Spleen (tissue), 11 donors: ENCODE results near the gene OS9. TPM values are rescaled to one million over a fixed set of nuclear protein-coding genes. Genes with fewer than 3 reads are reported as not detected.

Source experiments
- DNase-seq: peaks from one replicate; pipeline ENCODE4 v3.0.0-alpha.2; 2020
- H3K27ac ChIP-seq, 8 donors: fragments of 200-600 bp; sonication (generic) in 7 of 8; 1 replicate in 4 of 8; 2 replicates in 4 of 8; pipeline versions ENCODE4 v1.5.0 to v1.8.0; 2016 to 2021; ENCODE audit warnings: inconsistent platforms in 4 of 8, mild to moderate bottlenecking in 4 of 8, moderate library complexity in 1 of 8
- H3K27me3 ChIP-seq, 7 donors: fragments of 200-600 bp; sonication (generic) in 6 of 7; replicated peaks in 1 of 7; 1 replicate in 4 of 7; 2 replicates in 3 of 7; pipeline versions ENCODE4 v1.5.0 to v1.8.0; 2016 to 2021; ENCODE audit warnings: inconsistent platforms in 3 of 7, mild to moderate bottlenecking in 1 of 7
- H3K36me3 ChIP-seq, 6 donors: fragments of 200-600 bp; sonication (generic) in 5 of 6; 1 replicate in 4 of 6; 2 replicates in 2 of 6; pipeline versions ENCODE4 v1.5.0 to v1.8.0; 2016 to 2021; ENCODE audit warnings: inconsistent platforms in 2 of 6
- H3K4me1 ChIP-seq, 6 donors: fragments of 200-600 bp; sonication (generic) in 5 of 6; 1 replicate in 3 of 6; 2 replicates in 3 of 6; pipeline versions ENCODE4 v1.5.0 to v1.8.0; 2016 to 2021; ENCODE audit warnings: inconsistent platforms in 3 of 6
- H3K4me3 ChIP-seq, 8 donors: fragments of 200-600 bp; sonication (generic) in 7 of 8; 1 replicate in 4 of 8; 2 replicates in 4 of 8; pipeline versions ENCODE4 v1.5.0 to v1.8.0; 2016 to 2021; ENCODE audit warnings: inconsistent platforms in 4 of 8, mild to moderate bottlenecking in 4 of 8, moderate library complexity in 2 of 8
- H3K9me3 ChIP-seq, 8 donors: fragments of 200-600 bp; sonication (generic) in 7 of 8; 1 replicate in 4 of 8; 2 replicates in 4 of 8; pipeline versions ENCODE4 v1.5.0 to v1.8.0; 2016 to 2021; ENCODE audit warnings: inconsistent platforms in 4 of 8
- CTCF ChIP-seq, 11 experiments: fragments of 200-600 bp in 7 of 11; fragments of 450-650 bp in 4 of 11; sonication (generic) in 4 of 11; IDR thresholded peaks in 8 of 11; conservative IDR thresholded peaks in 3 of 11; 1 replicate in 7 of 11; 2 replicates in 4 of 11; pipeline versions ENCODE4 v1.4.0 to v1.8.0; 2016 to 2021; ENCODE audit warnings: antibody characterized with exemption in 11 of 11, inconsistent platforms in 4 of 11, mild to moderate bottlenecking in 1 of 11
- POLR2A ChIP-seq, 3 donors: fragments of 450-650 bp; IDR thresholded peaks; one replicate each; pipeline ENCODE4 v1.5.1; 2017; ENCODE audit warnings: antibody characterized with exemption in 3 of 3, mild to moderate bottlenecking in 1 of 3
- POLR2AphosphoS5 ChIP-seq, 3 donors: sonication (generic); formaldehyde crosslinking; IDR thresholded peaks; one replicate each; pipeline ENCODE4 v1.5.1; 2017; ENCODE audit warnings: antibody characterized with exemption in 3 of 3
- WGBS, 5 donors: extraction: QIAGEN DNeasy Blood & Tissue Kit in 3 of 5; methylation state at CpG; one replicate each; pipeline versions ENCODE4 v1.1.5 to v1.1.7; 2013 to 2018; 5-methylcytosine and 5-hydroxymethylcytosine counted together
- intact Hi-C: fragments of 100-400 bp; cut with DNase I; formaldehyde crosslinking; loops from one replicate; pipeline ENCODE4 v1.15.0; 2023; ENCODE audit warnings: low total_unique reads
- polyA plus RNA-seq, 3 donors: library from polyadenylated mRNA; stranded (reverse); fragments of 200-250 nt; gene quantifications; one replicate each; pipeline ENCODE4 v1.2.1, GENCODE V29; 2013
- total RNA-seq, 7 donors: library from RNA; depleted of rRNA in 3 of 7; stranded (reverse); fragments of >200 nt in 3 of 7; fragmentation: NEBNext Ultra II Directional in 4 of 7; extraction: Animal tissue kit (Norgen Biotek cat#: 25700) in 4 of 7; gene quantifications; one replicate each; pipeline versions ENCODE4 v1.1.0 to v1.2.1, GENCODE V29; 2016 to 2021
- donor health status: healthy with polysubstance abuse.
- donor health status: DM: no; HTN: no; CAD: no; lungs with moderate emphysema.
- donor health status: DM: no; HTN: no; CAD: no.
- donor health status: Bipolar disorder and iron deficiency.
- donor health status: healthy.
- donor health status: DM: no; HTN: no; CAD: no.
- donor health status: DM: yes; HTN: yes; CAD: no.

OS9 gene
- total and polyA plus RNA-seq, 10 donors = 94.9 to 323 (median 253) TPM

GRCh38 chr12:57765698-57766463 lies 71.9 kb downstream of the OS9 start:
- peaks cover 0 to 27% (median 1%) of the 10 kb centered on the region in 6 donors for H3K36me3 ChIP-seq
- H3K9me3 ChIP-seq = no peaks in the 10 kb centered on the region
- H3K4me3 ChIP-seq = peak overlapping the region; percentile 12 to 76 (median 50)
- peaks cover 21 to 40% (median 31%) of the 10 kb centered on the region in 6 donors for H3K4me1 ChIP-seq
- no peak for DNase-seq
- intact Hi-C loops = no loop called here
- WGBS, 5 donors = 3 to 7% (median 5%) methylated on average over 17 to 40 of the region's 40 CpGs
- peaks cover 7 to 45% (median 36%) of the 10 kb centered on the region in 7 donors for H3K27me3 ChIP-seq
- no peak overlapping the region for H3K27ac ChIP-seq
- no peak for TF ChIP-seq POLR2AphosphoS5 (IDR thresholded peaks at IDR 0.05)
- no peak for TF ChIP-seq POLR2A (IDR thresholded peaks at IDR 0.05)
- no peak for TF ChIP-seq CTCF (IDR thresholded peaks at IDR 0.05 in 8 of 11, conservative IDR thresholded peaks at IDR 0.05 in 3 of 11)

GRCh38 chr12:57766464-57767304 lies 72.8 kb downstream of the OS9 start, which contains the start of gene CYP27B1:
Gene CYP27B1 (minus strand): TSS chr12:57767078. CDS start chr12:57767041, 37 bp downstream.
- WGBS, 5 donors = 5 to 11% (median 9%) methylated on average over 33 to 38 of the region's 38 CpGs
- Histone ChIP-seq H3K27me3 (peaks cover 7 to 45% (median 36%) of the 10 kb centered on the region in 7 donors), H3K36me3 (peaks cover 0 to 28% (median 1%) of the 10 kb centered on the region in 6 donors), H3K9me3 (no peaks in the 10 kb centered on the region), H3K27ac (no peak within 1 kb of the TSS), H3K4me3 (peak within 1 kb of the TSS; percentile 12 to 76 (median 50)), H3K4me1 (peaks cover 27 to 48% (median 39%) of the 10 kb centered on the region in 6 donors)
- TF ChIP-seq CTCF (IDR thresholded peaks at IDR 0.05 in 8 of 11, conservative IDR thresholded peaks at IDR 0.05 in 3 of 11) (no peak), POLR2AphosphoS5 (IDR thresholded peaks at IDR 0.05) (peak in 1 of 3 donors; percentile 7), POLR2A (IDR thresholded peaks at IDR 0.05) (no peak)
- intact Hi-C loops = no loop called here
- DNase-seq = no peak

GRCh38 chr12:57767305-57767698 lies 73.4 kb downstream of the OS9 start:
- TF ChIP-seq POLR2AphosphoS5 (IDR thresholded peaks at IDR 0.05) (no peak), CTCF (IDR thresholded peaks at IDR 0.05 in 8 of 11, conservative IDR thresholded peaks at IDR 0.05 in 3 of 11) (no peak), POLR2A (IDR thresholded peaks at IDR 0.05) (no peak)
- Histone ChIP-seq H3K27me3 (peaks cover 7 to 45% (median 36%) of the 10 kb centered on the region in 7 donors), H3K4me1 (peaks cover 28 to 51% (median 41%) of the 10 kb centered on the region in 6 donors), H3K36me3 (peaks cover 0 to 28% (median 1%) of the 10 kb centered on the region in 6 donors), H3K27ac (no peak overlapping the region), H3K4me3 (peak overlapping the region in 1 of 8 donors; percentile 76), H3K9me3 (no peaks in the 10 kb centered on the region)
- intact Hi-C loops = no loop called here
- no peak for DNase-seq
